Neutrophil (primary cell): Measurements from ENCODE around the gene TLCD3A.

ENCODE experiments used
- H3K27ac ChIP-seq: fragments of 200-600 bp; sonication (generic); 2 replicates; pipeline ENCODE4 v1.5.1; 2016; ENCODE audit warnings: mild to moderate bottlenecking, moderate library complexity
- H3K27me3 ChIP-seq: fragments of 200-600 bp; sonication (generic); 2 replicates; pipeline ENCODE4 v1.6.0; 2016; ENCODE audit warnings: mild to moderate bottlenecking
- H3K36me3 ChIP-seq: fragments of 200-600 bp; sonication (generic); 2 replicates; pipeline ENCODE4 v1.5.1; 2017
- H3K4me1 ChIP-seq, 2 experiments: fragments of 200-600 bp in 1 of 2; sonication (generic) in 1 of 2; 1 replicate in 1 of 2; 2 replicates in 1 of 2; pipeline versions ENCODE4 v1.5.1 to v1.6.1; 2013 to 2016; ENCODE audit warnings: low read depth in 1 of 2, low read length in 1 of 2, mild to moderate bottlenecking in 1 of 2, moderate library complexity in 1 of 2; ENCODE audit not compliant: control insufficient read depth in 1 of 2, insufficient read depth in 1 of 2
- H3K4me3 ChIP-seq, 2 experiments: fragments of 200-600 bp in 1 of 2; sonication (generic) in 1 of 2; 1 replicate in 1 of 2; 2 replicates in 1 of 2; pipeline ENCODE4 v1.5.1; 2013 to 2016; ENCODE audit warnings: low read depth in 1 of 2, low read length in 1 of 2, mild to moderate bottlenecking in 1 of 2, moderate library complexity in 1 of 2
- H3K9me3 ChIP-seq: fragments of 200-600 bp; sonication (generic); 2 replicates; pipeline ENCODE4 v1.5.1; 2016
- CTCF ChIP-seq: fragments of 200-600 bp; sonication (generic); IDR thresholded peaks from 2 replicates; pipeline ENCODE4 v1.5.1; 2016; ENCODE audit warnings: antibody characterized with exemption

The TLCD3A gene

GRCh38 chr17:689556-690275 is 42.7 kb upstream of the TLCD3A start:
- Histone ChIP-seq H3K27ac (peak overlapping the region; percentile 87), H3K4me1 (peaks cover 33 to 37% of the 10 kb centered on the region in 2 experiments), H3K27me3 (no peaks in the 10 kb centered on the region), H3K4me3 (peak overlapping the region; percentile 68 to 88), H3K9me3 (no peaks in the 10 kb centered on the region), H3K36me3 (peaks cover 30% of the 10 kb centered on the region)
- peak; percentile 3 for TF ChIP-seq CTCF

- no peaks in the 10 kb centered on the region for H3K9me3 ChIP-seq
- H3K27ac ChIP-seq = peak overlapping the region; percentile 87
- H3K4me1 ChIP-seq = peaks cover 33 to 37% of the 10 kb centered on the region in 2 experiments
- peak overlapping the region; percentile 68 to 88 for H3K4me3 ChIP-seq
- no peaks in the 10 kb centered on the region for H3K27me3 ChIP-seq
- peaks cover 35% of the 10 kb centered on the region for H3K36me3 ChIP-seq
- no peak for TF ChIP-seq CTCF
Measured at GRCh38 chr17:690361-690760, 42.0 kb upstream of the TLCD3A start.

- Histone ChIP-seq H3K36me3 (peaks cover 42% of the 10 kb centered on the region), H3K4me3 (no peak overlapping the region), H3K4me1 (peaks cover 33 to 37% of the 10 kb centered on the region in 2 experiments), H3K9me3 (no peaks in the 10 kb centered on the region), H3K27me3 (no peaks in the 10 kb centered on the region), H3K27ac (peak overlapping the region; percentile 87)
- TF ChIP-seq CTCF = no peak
Measured at GRCh38 chr17:691423-691822, 41.0 kb upstream of the TLCD3A start.

DNA sequence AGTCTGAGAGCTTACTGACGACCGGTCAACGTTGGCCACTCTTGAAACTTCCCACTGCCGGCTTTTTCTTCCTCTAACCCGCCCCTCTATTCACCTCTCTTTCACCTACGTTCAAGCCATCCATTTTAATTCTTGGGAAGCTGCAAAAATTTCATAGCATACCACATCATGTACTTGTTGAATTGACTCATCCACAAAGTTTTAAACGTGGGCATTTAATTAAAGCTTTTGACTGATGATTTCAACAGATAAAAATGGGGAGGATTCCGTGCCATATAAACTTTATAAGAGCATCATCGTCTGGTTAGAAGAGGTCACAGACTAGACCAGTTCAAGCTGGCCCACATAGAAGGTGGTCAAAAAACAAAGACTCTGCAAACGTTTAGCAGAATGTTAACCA is 40.3 kb upstream of the TLCD3A start:
- no peak for TF ChIP-seq CTCF
- no peak overlapping the region for H3K27ac ChIP-seq
- H3K4me3 ChIP-seq = no peak overlapping the region
- H3K9me3 ChIP-seq = no peaks in the 10 kb centered on the region
- no peaks in the 10 kb centered on the region for H3K27me3 ChIP-seq
- peaks cover 49% of the 10 kb centered on the region for H3K36me3 ChIP-seq
- peaks cover 33 to 37% of the 10 kb centered on the region in 2 experiments for H3K4me1 ChIP-seq

GRCh38 chr17:693791-694638 is 38.4 kb upstream of the TLCD3A start:
- no peak for TF ChIP-seq CTCF
- Histone ChIP-seq H3K27me3 (no peaks in the 10 kb centered on the region), H3K4me3 (no peak overlapping the region), H3K9me3 (no peaks in the 10 kb centered on the region), H3K4me1 (peaks cover 19 to 23% of the 10 kb centered on the region in 2 experiments), H3K27ac (no peak overlapping the region), H3K36me3 (peaks cover 59% of the 10 kb centered on the region)
